22Rv1 (cell line): ENCODE data around the gene TBC1D19.

Source experiments
- ZFX ChIP-seq: fragments of 450-650 bp; IDR thresholded peaks from 2 replicates; pipeline ENCODE4 v1.6.1; 2017; ENCODE audit warnings: antibody characterized with exemption, borderline replicate concordance
- TF ChIP-seq, protein P1 (sequence below): fragments of 450-650 bp; IDR thresholded peaks from 2 replicates; pipeline ENCODE4 v1.5.1; 2017; ENCODE audit warnings: mild to moderate bottlenecking

GRCh38 chr4:26789208-26789607, 205.3 kb downstream of the TBC1D19 start:
- TF ChIP-seq, protein P1, sequence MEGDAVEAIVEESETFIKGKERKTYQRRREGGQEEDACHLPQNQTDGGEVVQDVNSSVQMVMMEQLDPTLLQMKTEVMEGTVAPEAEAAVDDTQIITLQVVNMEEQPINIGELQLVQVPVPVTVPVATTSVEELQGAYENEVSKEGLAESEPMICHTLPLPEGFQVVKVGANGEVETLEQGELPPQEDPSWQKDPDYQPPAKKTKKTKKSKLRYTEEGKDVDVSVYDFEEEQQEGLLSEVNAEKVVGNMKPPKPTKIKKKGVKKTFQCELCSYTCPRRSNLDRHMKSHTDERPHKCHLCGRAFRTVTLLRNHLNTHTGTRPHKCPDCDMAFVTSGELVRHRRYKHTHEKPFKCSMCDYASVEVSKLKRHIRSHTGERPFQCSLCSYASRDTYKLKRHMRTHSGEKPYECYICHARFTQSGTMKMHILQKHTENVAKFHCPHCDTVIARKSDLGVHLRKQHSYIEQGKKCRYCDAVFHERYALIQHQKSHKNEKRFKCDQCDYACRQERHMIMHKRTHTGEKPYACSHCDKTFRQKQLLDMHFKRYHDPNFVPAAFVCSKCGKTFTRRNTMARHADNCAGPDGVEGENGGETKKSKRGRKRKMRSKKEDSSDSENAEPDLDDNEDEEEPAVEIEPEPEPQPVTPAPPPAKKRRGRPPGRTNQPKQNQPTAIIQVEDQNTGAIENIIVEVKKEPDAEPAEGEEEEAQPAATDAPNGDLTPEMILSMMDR: no peak
- no peak for TF ChIP-seq ZFX
